GM19025 (cell line): Measurements from ENCODE around the gene ERI2.
"Not testable (repeated sequence)": the region's sequence is repeated elsewhere in the genome, so short reads cannot be mapped to it uniquely, and the experiment has no call there.

Experiments
- ATAC-seq: cut with Tn5 transposase; IDR thresholded peaks from one replicate; pipeline ENCODE4 v1.9.1; 2021; ENCODE audit warnings: mild to moderate bottlenecking, low read depth, moderate library complexity; ENCODE audit not compliant: unreplicated experiment

ERI2 gene

GRCh38 chr16:20822521-20823325 is 16.5 kb upstream of the ERI2 start:
- ATAC-seq: no peak

DNA sequence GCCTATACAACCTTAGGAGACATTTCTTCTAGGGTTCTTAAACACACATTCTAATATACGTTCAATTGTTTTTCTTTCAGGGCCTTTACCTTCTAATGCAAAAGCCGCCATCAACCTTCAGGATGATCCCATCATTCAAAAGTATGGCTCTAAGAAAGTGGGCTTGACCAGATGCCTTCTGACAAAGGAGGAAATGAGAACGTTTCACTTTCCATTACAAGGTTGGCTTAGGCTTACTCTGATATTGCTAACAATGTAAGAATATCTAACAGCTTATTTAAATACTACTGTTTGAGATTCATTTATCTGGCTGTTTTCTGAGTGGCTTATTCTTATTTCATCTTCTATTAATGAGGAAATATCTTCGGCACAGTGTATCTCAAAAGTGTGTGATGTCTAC is 15.4 kb upstream of the ERI2 start:
- no peak for ATAC-seq

- ATAC-seq: no peak
These were observed 12.8 kb upstream of the ERI2 start for GRCh38 chr16:20818929-20819585.

DNA sequence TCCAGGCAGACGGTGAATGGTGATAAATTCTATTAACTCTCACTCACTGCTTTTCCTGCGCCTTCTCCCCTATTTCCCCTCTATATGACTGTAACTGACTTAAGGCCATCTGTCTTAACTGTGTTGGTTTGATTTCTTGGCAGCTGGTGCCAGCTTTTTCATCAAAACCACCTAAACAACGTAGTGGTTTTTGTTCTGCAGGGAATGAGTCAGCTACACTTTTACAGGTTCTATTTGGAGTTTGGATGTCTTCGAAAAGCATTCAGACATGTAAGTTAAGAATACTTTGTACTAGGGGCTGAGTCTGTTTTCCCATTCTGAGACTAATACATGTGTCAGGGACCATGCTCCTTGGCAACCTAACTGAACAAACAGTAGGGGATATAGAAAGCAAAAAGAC is 8.5 kb upstream of the ERI2 start:
- ATAC-seq: no peak

DNA sequence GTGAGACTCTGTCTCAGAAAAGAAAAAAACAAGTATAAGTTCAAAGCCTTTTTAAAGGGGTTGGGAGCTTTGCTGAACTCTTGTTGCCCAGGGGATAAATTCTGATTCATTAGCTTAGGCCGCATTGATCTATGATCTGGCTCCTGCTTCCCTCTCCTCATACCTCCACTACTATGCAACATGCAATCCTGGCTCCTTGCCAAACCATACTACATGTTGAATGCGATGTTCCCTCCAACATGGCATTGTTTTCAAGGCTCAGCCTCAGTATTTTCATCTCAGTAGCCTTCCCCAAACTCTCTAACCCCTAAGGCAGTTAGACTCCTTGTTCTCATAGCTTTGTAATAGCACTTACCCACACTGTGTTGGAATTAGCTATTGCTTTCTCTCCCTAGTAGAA is 6.2 kb upstream of the ERI2 start:
- no peak for ATAC-seq

GRCh38 chr16:20811889-20812439 is 5.7 kb upstream of the ERI2 start:
- no peak for ATAC-seq

DNA sequence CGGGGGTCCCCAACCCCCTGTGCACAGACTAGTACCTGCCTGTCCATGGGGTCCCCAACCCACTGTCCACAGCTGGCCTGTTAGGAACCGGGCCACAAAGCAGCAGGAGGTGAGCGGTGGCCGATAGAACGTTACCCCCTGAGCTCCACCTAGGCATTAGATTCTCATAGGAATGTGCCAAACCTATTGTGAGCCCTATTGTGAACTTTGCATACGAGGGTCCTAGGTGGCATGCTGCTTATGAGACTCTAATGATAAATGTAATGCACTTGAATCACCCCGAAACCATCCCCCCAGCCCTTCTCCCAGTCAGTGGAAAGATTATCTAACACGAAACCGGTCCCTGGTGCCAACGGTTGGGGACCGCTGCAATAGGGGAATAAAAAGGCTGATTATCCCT is 1.6 kb upstream of the ERI2 start:
- ATAC-seq: no peak

- not testable (repeated sequence) for ATAC-seq
These were observed 546 bp downstream of the ERI2 start for GRCh38 chr16:20805684-20806167.

- no peak for ATAC-seq
These were observed 2.6 kb downstream of the ERI2 start for GRCh38 chr16:20803561-20804214.

DNA sequence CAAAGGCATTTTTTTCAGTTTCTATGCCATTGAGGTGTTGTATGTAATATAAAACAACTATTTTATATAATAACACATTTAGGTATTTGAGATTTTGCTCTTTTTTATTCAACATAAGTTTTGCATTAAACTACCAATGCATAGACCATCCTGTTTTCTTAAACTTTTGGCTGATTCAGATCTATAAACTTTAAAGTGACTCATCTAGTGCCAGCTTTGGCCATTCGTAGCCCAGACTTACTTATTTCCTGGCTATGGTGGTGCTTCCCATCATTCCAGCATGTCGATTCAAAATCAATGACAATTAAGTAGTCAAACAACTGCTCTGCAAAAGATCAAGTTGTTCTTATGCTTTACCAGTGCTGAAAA is 3.1 kb downstream of the ERI2 start:
- no peak for ATAC-seq

DNA sequence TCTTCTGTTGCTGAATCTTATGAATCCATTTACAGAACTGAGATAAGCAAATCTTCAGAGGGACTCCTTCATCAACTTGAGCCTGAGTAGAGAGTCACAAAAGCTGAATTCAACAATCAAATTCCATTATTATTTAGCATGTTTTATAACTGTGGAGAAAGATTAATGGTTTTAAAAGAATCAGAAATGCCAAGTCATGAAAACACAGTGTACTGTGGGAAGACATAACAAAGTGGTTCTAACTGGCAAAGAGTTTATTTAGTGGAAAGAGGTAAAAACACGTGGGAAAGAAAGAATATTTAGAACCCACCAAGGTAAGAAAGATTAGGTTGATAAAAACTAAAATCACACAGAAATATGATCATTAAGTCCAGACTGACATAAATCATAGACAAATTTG is 5.0 kb downstream of the ERI2 start:
- no peak for ATAC-seq

DNA sequence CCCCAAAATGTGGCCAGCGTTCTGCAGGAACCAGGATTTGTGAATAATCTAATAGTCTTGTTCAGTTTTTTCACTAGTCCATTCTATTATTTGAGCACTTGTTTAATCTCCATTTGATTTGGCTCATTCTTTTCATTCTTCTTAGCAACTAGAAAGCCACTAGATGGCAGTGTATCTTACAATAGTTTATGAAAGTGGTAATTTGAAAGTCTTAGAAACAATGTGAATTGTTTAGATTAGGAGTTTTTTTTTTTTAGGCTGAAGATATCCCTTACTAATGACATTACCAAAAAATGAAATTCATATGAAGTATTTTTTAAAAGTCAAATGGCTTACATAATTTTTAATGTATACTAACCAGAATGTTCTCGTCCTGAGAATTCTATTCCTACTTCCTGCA is 6.7 kb downstream of the ERI2 start:
- ATAC-seq: no peak

GRCh38 chr16:20798364-20798763 is 7.9 kb downstream of the ERI2 start:
- no peak for ATAC-seq

DNA sequence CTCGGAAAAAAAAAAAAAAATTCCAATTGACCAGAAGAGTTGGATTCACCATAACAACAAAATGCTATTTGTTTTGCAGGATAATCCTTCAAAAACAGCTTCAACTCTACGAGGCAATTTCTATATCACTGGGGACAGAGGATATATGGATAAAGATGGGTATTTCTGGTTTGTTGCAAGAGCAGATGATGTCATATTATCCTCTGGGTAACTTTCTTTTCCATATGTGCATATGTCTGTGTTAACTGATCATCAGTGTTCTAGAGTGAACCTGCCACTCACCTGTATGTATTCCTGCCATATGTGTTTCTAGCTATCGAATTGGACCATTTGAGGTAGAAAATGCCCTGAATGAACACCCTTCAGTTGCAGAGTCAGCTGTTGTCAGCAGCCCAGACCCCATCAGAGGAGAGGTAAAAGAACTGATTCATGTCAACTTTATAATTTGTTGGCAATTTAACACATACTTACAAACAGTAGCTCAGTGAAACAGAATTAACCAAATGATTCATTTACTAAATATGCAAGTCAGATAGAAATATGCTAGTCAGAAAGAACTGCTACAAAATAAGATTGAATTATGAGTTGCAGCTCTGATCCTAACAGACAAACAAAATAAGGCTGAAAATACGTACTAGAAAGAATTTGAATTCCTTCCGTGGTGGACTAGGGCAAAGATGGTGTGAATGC is 14.2 kb downstream of the ERI2 start:
- no peak for ATAC-seq

DNA sequence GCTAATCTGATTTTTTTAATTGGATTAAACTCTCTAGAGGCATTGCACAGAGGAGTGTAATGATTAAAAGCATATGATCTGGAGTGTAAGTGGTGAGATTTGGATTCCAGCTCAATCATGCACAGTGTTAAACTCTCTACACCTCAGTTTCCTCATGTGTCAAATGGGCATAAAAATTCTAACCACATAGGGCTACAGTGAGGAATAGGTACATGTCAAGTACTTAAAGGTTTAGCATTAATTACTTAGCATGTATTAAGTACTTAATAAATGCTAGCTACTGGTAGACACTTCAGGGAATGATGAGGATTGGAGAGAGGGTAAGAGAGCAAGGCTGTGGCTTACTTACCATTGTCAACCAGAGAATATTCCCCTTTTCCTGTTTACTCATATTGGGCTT is 17.1 kb downstream of the ERI2 start:
- no peak for ATAC-seq

DNA sequence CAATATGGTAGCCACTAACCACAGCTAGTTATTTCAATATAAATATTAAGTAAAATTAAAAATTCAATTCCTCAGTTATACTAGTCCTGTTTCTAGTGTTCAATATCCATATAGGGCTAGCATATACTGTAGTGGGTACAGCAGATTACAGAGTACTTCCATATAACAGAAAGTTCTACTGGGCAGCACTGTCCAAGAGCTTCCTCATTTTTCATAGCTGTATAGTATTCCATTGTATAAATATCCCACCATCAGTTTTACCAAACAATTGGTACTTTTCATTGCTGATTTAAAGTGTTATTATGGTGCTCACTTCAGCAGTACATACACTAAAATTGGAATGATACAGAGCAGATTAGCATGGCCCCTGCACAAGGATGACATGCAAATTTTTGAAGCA is 22.1 kb downstream of the ERI2 start:
- ATAC-seq: no peak

DNA sequence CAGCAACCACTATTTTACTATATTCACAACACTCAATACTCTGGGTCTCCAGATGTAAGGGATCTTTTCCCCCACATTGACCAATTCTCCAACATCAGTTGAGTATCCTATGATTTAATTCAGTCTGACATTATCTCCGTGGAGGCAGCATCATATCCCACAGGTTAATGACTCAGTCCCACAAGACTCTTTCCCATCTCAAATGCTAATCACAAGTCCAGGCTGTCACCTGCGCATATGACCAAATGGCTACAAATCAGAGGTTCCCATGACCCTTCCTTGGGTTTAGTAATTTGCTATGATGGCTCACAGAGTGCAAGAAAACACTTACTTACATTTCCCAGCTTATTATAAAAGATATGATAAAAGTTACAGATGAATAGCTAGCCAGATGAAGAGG is 23.8 kb downstream of the ERI2 start:
- ATAC-seq: no peak

GRCh38 chr16:20781697-20782096 is 24.6 kb downstream of the ERI2 start:
- ATAC-seq: no peak

- no peak for ATAC-seq
These were observed 31.4 kb downstream of the ERI2 start for GRCh38 chr16:20774703-20775362.

GRCh38 chr16:20773679-20774078 is 32.6 kb downstream of the ERI2 start:
- no peak for ATAC-seq
